Left lobe of liver (tissue), 2 donors: ENCODE measurements around the gene SLAMF7. TPM values are rescaled to one million over a fixed set of nuclear protein-coding genes. Genes with fewer than 3 reads are reported as not detected.
A peak's percentile ranks its signal among the peaks of the same experiment; 100 is the strongest.
"Not testable (repeated sequence)": the region's sequence is repeated elsewhere in the genome, so short reads cannot be mapped to it uniquely, and the experiment has no call there.

ENCODE experiments used
- ATAC-seq: fragments of 200-7000 bp; cut with Tn5 transposase; one replicate; pipeline ENCODE4 v1.9.1; 2020; ENCODE audit warnings: mild to moderate bottlenecking, moderate library complexity
- DNase-seq: peaks from one replicate; pipeline ENCODE4 v3.0.0-alpha.2; 2020; ENCODE audit warnings: low spot score
- total RNA-seq: library from RNA; stranded (reverse); gene quantifications from one replicate; pipeline ENCODE4 v1.2.1, GENCODE V29; 2021
- donor health status: DM: no; HTN: no; CAD: no; lungs with moderate emphysema.
- donor health status: DM: no; HTN: yes; CAD: no.

SLAMF7 gene, protein sequence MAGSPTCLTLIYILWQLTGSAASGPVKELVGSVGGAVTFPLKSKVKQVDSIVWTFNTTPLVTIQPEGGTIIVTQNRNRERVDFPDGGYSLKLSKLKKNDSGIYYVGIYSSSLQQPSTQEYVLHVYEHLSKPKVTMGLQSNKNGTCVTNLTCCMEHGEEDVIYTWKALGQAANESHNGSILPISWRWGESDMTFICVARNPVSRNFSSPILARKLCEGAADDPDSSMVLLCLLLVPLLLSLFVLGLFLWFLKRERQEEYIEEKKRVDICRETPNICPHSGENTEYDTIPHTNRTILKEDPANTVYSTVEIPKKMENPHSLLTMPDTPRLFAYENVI
- total RNA-seq, result 0.68 TPM

DNA sequence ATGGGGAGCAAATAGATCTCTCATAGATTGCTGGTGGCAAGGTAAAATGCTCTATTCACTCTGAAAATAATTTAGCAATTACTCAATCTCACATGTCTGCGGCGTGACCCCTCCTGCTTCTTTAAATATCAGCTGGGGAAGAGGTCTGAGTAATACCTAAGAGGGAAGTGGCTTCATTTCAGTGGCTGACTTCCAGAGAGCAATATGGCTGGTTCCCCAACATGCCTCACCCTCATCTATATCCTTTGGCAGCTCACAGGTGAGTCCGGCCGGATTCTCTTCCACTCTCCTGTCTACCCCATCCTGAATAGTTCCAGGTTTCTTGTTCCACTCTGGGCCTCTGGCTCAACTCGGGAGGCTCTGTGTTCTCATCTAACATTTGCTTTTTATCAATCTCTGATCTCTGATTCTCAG lies at the start of gene SLAMF7:
Gene SLAMF7 (plus strand): TSS at position 150 of the 414 bp plus-strand sequence. CDS start 55 bp downstream, at position 205.
- ATAC-seq (peak; percentile 14), DNase-seq (no peak)

DNA sequence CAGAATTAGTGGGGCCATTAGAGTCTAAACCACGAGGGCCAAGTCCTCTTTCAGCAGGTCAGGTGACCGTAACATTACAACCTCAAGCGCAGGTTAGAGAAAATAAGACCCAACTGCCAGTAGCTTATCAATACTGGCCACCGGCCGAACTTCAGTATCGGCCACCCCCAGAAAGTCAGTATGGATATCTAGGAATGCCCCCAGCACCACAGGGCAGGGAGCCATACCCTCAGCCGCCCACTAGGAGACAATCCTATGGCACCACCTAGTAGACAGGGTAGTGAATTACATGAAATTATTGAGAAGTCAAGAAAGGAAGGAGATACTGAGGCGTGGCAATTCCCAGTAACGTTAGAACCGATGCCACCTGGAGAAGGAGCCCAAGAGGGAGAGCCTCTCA lies 46.7 kb upstream of the SLAMF7 start:
- not testable (repeated sequence) for DNase-seq, ATAC-seq

DNA sequence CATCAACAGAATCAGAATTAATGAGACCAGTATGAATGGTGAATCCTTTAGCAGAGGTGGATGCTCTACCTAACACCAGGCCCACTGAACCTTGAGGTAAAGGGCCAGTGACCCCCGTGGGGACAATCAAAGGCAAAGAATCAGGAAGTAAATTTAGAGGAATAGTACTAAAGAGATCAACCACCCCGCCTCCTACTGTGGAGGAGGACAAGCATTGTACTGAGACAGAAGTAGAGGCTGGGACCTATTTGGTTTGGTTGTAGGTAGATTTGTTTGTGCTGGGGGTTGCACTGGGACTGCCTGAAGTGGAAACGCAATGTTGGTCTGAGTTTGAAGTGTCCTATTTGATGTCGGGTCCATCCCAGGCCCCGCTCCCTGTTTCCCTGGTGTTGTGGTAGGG lies 36.9 kb upstream of the SLAMF7 start:
- no peak for DNase-seq
- ATAC-seq, result no peak

DNA sequence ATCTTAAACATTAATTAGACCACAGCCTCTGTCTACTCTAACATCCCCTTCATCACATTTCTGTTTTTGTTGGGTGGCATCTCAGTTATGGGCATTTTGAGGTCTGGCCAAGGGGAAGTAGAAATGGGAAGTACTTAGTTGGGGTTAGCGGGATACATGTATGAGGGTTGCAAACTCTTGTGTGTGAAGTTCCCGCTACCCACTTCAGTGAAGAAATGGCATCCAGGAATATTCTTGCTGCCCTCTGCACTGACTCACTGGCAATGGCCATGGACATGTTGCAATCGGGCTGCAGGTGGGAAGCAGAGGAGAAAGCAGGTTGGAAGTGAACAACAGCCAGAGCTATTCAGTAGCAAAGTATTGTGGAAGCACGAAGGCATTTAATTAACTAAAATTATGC lies 34.8 kb upstream of the SLAMF7 start:
- DNase-seq (no peak), ATAC-seq (peak; percentile 18)

DNA sequence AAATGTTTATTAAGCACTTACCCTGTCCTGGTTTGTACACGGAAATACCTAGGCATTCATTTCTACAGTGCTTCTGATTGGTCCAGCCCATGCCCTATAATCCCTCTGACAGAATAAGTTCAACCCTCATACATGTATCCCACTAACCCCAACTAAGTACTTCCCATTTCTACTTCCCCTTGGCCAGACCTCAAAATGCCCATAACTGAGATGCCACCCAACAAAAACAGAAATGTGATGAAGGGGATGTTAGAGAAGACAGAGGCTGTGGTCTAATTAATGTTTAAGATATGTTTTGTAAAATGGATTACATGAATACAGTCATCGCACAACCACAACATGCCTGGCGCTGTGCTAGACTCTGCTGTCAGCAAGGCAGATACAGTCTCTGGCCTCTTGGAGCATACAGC lies 33.8 kb upstream of the SLAMF7 start:
- DNase-seq, ATAC-seq: not testable (repeated sequence)

DNA sequence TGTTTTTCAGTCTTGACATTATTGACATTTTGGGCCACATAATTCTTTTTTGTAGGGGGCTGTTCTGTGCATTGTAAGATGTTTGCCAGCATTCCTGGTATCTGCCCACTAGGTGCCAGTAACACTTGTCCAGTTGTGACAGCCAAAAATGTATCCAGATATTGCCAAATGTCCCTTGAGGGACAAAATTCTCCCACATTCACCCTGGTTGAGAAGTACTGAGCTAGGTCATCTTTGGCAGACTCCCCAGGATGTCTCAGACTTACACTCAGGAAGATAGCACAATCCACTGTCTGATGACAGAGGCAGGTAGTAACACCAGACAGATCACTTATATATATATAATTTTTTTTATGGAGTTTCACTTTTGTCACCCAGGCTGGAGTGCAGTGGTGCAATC lies 33.3 kb upstream of the SLAMF7 start:
- DNase-seq (no peak), ATAC-seq (no peak)

DNA sequence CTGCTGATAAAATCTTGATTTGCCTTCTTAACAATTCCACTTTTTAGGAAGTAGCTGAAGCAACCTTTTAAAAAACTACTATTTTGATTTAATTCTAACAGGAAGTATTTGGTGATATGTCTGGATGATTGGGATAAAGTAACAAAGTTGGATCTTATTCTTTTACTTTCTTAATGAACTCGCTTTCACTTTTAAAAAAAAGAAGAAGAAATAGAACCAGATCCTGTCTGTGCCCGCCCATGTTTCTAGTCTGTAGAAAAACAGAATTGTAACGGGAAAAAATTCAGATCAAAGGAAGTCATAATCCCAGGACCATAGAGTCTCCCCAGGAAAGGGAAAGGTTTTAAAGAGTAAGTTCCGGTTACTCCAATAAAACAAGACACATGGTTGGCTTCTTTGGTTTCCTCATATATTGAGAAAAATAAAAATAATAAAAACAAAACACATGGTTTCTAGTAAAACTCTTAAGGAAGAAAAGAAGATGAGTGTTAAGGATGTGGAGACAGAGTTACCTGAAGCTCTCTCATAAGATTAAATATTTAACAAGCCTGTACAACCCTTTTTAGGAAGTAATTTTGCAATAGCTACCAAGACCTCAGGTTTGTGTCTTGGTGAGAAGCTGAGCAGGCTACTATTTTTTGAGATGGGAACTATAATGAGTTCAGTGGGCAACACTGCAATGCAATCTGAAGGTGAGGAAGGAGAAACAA lies 32.4 kb upstream of the SLAMF7 start:
- ATAC-seq, result no peak

DNA sequence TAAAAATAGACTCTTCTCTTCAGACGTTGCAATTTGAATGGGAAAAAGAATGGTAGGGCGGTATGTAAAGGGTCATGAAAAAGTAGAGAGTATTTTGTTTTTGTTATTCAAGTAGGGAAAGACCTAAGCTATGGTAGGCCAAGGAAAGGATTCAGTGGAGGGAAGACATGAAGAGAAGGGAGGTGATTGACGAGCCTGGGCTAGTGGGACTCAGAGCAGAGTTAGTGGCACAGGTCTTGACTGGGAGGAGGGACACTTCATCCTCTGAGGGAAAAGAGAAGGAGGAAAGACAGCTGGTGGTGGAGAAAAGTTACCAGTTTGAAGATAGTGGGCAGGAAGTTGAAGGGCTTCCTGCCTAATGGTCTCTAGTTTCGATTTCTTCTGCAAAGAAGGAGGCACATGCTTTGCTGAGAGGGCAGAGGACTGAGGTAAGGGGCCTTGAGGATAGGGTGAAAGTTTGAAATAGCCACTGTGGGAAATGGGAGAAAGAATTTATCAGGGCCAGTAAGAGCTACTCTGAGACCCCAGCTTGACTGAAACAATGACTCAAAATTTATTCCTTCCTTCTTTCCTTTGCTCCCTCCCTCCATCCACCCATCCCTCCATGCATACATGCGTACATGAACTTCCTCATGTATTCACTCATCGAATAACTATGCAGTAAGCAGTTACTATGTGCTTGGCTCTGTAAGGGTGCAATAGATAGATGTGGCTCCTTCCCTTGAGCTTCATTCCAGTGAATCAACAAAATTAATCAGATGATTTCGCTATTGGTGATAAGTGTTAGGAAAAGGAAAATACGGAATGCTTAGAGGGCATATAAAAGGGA lies 31.6 kb upstream of the SLAMF7 start:
- DNase-seq, result no peak
- no peak for ATAC-seq

More for the DNA sequence above, 32.4 kb upstream of the SLAMF7 start:
- no peak for DNase-seq

DNA sequence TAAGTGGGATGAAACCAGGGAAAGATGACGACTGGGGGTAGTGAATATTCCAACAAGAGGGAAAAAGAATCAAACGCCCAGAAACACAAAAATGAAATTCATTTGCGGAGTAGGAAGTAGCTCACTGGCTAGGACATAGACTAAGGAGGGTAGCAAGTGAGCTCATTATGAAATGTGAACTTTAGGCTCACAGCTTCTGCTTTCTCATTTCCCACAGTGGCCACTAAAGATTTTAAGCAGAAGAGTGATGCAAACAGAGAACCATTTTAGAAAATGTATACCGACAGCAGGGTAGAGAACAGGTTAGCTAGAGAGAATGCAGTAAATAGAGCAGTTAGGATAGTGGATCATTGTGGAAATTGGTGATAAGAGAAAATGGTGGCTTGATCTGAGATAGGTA lies 30.9 kb upstream of the SLAMF7 start:
- DNase-seq (no peak), ATAC-seq (peak; percentile 33)

DNA sequence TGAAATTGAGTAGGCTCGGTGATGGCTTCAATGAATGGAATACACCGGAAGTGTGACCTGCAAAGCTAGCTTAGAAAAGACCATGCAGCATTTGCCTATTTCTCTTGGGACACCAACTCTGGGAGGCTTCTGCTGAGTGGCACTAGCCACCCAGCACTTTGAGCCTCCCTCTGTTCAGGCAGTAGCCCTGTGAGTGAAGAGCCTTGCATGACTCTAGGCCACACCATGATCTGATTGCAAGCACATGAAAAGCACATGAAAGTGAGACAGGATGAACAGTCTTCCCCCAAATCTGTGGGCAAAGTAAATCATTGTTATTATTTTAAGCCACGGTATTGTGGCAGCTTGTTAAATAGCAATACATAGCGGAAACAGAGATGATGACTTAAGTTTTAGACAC lies 30.2 kb upstream of the SLAMF7 start:
- ATAC-seq (no peak), DNase-seq (no peak)

DNA sequence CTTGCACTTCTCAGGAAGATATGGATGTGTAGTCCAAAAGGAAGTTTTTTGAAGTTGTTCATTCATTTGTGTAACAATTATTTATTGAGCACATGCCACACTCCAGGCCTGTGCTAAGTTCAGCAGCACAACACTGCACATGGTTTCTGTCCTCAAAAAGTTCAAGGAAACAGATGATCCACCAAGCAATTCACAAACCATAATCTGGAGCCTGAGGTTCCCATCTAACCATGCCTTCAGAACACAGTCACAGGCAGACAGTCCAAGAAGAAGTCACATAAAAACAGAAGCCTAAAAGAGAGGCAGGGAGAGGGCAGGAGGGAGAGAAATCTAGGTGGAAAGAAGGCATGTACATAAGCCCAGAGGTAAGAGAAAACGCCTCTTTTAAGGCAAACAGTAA lies 29.3 kb upstream of the SLAMF7 start:
- ATAC-seq, result no peak

DNA sequence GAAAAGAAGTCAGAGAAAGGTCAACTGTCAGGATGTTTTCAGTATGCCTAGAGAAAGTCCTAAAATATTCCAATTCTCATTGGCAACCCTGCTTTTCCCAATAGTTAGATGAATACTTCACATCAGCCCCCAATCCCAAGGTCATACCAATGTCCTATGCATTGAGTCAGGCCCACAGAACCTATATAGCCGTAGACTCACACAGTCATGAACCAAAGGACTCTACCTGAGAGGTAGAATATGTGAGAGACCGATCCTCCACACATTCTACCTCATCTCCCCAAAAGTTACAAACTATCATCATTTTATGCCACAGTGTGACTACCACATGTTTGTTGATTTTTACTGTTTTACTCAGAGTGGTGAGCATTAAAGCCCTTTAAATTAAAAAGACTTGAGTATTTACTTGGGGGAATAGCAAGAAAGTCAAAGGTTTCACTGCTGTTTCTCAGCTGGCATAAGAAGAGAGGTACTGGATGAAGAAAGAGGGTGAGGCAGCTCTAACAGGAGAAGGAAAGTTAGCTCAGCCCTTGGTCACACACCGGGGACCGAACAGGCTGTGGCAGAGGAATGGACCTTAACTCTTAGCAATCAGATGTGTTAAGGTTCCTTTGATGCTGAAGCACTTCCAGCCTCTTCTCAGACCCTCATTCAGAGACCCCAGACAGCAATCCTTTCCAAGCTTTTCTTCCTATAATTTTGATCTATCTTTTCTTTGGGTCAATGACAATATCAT lies 28.4 kb upstream of the SLAMF7 start:
- no peak for ATAC-seq

More for the DNA sequence above, 29.3 kb upstream of the SLAMF7 start:
- no peak for DNase-seq

DNA sequence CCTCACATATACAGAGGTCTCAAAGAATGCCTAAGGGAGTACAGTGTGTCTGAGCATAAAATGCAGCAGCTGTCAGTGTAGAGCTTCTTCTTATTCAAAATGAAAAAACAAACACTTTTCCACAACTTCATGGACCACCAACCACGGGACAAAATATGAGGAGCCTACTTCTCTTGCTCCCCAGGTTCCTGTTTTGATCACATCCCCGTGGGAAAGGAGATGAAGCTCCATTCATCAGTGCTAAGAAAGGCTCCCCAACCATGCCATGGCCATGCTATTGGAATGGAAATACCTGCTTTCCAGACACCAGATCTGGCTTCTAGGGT lies 27.8 kb upstream of the SLAMF7 start:
- no peak for ATAC-seq
- no peak for DNase-seq

More for the DNA sequence above, 28.4 kb upstream of the SLAMF7 start:
- DNase-seq, result no peak

DNA sequence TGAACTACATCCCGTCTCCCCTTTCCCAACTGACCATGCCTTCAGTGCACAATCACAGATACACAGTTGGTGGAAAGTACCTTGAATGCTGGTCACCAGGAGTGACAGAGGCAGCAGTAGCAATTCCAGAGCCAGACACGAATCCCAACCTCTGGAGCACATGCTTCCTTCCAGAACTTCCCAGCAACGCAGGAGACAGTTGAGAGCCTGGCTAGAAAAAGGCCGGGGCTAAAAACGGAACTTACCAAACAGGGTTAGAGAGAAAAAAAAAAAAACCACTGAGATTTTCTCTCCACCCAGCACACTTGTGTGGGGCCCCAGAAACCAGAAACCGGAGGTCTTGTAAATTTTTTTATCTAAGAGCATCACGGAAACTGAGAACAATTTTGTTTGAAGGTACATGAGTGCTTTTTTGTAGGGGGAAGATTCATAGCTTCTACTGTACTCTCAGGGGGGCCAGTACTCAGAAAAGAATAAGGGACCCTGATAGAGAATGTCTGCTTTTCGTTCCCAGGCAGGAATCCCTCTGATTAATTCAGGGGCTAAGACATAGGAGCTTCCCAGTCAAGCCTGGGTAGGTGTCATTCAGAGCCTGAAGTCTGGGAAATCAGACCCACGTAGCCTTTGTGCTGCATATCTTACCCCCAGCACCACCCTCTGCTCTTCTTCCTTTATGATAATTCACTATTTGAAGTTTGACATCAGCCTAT lies 27.3 kb upstream of the SLAMF7 start, which contains the start of gene CD48:
Gene CD48 (minus strand): TSS at position 221 of the 710 bp plus-strand sequence. CDS start 59 bp downstream, at position 162.
- ATAC-seq, result peak; percentile 23
- no peak for DNase-seq

DNA sequence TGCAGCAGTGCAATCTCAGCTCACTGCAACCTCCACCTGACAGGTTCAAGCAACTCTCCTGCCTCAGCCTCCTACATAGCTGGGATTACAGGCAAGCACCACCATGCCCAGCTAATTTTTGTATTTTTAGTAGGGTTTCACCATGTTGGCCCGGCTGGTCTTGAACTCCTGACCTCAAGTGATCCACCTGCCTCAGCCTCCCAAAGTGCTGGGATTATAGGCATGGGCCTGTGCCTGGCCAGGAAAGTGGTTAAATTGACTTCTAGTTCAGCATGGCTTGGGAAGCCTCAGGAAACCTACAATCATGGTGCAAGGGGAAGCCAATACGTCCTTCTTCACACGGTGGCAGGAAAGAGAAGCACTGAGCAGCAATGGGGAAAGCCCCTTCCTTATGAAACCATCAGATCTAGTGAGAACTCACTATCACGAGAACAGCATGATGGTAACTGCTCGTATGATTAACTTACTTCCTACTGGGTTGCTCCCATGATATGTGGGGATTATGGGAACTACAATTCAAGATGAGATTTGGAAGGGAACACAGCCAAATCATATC lies 26.4 kb upstream of the SLAMF7 start:
- DNase-seq, result not testable (repeated sequence)
- peak; percentile 37 for ATAC-seq

DNA sequence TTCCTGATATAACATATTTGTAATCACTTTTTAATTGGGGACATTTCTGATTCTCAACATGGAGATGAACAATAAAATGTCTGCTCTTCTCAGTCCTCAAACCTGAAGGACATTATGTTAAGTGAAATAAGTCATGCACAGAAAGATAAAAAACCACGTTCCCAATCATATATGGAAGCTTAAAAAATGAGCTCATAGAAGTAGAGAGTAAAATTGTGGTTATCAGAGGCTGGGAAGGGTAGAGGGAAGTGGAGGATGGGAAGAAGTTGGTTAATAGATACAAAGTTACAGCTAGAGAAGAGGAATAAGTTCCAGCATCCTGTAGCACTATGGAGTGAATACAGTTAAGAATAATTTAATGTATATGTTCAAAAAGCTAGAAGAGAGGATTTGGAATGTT lies 25.9 kb upstream of the SLAMF7 start:
- ATAC-seq, result no peak
- no peak for DNase-seq

DNA sequence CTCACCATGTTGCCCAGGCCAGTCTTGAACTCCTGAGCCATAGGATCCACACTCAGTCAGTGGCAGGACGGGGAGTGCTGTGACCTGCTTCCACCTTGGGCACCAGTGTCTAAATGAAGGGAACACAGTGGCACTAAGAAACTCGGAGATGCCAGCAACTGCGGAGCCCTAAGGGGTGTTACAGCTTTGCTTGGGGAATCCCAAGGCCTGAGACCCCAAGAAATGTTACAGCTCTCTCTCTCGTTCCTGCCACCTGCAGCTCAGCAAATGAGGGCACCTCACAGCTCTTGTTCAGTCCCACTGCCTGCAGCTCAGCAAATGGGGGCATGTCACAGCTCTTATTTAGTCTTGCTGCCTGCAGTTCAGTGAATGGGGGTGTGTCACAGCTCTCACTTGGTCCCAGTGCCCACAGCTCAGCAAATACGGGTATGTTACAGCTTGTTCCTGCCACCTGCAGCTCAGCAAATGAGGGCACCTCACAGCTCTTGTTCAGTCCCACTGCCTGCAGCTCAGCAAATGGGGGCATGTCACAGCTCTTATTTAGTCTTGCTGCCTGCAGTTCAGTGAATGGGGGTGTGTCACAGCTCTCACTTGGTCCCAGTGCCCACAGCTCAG lies 24.9 kb upstream of the SLAMF7 start:
- ATAC-seq, DNase-seq: not testable (repeated sequence)

DNA sequence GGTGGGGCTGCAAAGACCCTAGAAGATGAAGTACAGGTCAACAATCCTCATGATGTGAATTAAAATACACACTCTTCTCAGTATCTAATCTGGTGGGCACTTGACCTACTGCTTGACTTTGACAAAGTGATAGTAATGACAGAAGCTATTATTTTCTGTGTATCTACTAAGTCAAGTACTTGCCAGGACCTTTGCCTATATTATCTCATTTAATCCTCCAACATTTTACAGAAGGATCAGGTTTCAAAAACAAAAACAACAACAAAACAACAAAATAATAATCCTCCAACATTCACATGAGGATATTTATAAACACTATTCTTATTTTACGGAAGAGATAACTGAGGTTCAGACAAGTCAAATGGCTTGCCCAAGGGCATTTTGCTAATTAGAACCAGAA lies 23.0 kb upstream of the SLAMF7 start:
- DNase-seq (no peak), ATAC-seq (no peak)

DNA sequence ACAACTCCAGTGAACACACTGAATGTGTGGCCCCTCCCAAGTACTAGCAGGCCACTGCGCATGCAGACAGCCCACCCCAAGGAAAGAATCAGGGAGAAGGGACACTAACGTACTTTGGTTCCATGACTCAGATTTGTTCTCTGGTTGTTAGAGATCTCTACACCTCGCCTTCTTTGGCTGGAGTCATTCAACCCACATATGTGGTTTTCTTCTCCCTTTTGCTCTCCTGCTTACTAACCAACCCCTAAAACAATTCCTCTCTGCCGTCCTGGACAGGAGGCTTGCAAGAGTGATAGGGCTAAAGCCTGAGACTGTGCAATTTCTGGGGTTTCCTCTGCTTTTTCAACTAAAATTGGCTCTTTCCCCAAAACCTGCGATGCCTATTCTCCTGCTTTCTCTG lies 21.7 kb upstream of the SLAMF7 start:
- ATAC-seq, result no peak
- DNase-seq, result no peak
